Transverse colon (tissue), 4 donors: Measurements from ENCODE around the gene PSME1. TPM values are rescaled to one million over a fixed set of nuclear protein-coding genes. Genes with fewer than 3 reads are reported as not detected.

Source experiments
- DNase-seq: peaks from one replicate; pipeline ENCODE4 v3.0.0-alpha.2; 2019
- H3K27ac ChIP-seq, 4 donors: fragments of 200-600 bp; sonication (generic); 2 replicates each; pipeline ENCODE4 v1.5.1; 2016 to 2018; ENCODE audit warnings: inconsistent platforms in 4 of 4
- H3K27me3 ChIP-seq: fragments of 200-600 bp; sonication (generic); 2 replicates; pipeline ENCODE4 v1.5.1; 2017; ENCODE audit warnings: inconsistent platforms
- H3K36me3 ChIP-seq, 4 donors: fragments of 200-600 bp; sonication (generic); 2 replicates each; pipeline ENCODE4 v1.5.1; 2017 to 2019; ENCODE audit warnings: inconsistent platforms in 4 of 4
- H3K4me1 ChIP-seq, 4 donors: fragments of 200-600 bp; sonication (generic); 2 replicates each; pipeline ENCODE4 v1.5.1; 2017 to 2020; ENCODE audit warnings: inconsistent platforms in 4 of 4
- H3K4me3 ChIP-seq, 4 donors: fragments of 200-600 bp; sonication (generic); 1 replicate in 1 of 4; 2 replicates in 3 of 4; pipeline versions ENCODE4 v1.5.1 to v1.6.1; 2017 to 2019; ENCODE audit warnings: inconsistent platforms in 4 of 4
- H3K9me3 ChIP-seq, 2 donors: fragments of 200-600 bp; sonication (generic); 2 replicates each; pipeline ENCODE4 v1.5.1; 2017 to 2019; ENCODE audit warnings: inconsistent platforms in 2 of 2
- CTCF ChIP-seq, 5 experiments: fragments of 200-600 bp in 3 of 5; fragments of 450-650 bp in 2 of 5; sonication (generic) in 3 of 5; IDR thresholded peaks; 1 replicate in 2 of 5; 2 replicates in 3 of 5; pipeline ENCODE4 v1.5.1; 2016 to 2017; ENCODE audit warnings: antibody characterized with exemption in 5 of 5, inconsistent platforms in 3 of 5, mild to moderate bottlenecking in 2 of 5, moderate library complexity in 1 of 5
- EP300 ChIP-seq: sonication (generic); formaldehyde crosslinking; IDR thresholded peaks from one replicate; pipeline ENCODE4 v1.6.1; 2017; ENCODE audit warnings: antibody characterized with exemption, low read depth
- POLR2A ChIP-seq: fragments of 450-650 bp; IDR thresholded peaks from one replicate; pipeline ENCODE4 v1.6.1; 2016; ENCODE audit warnings: antibody characterized with exemption, mild to moderate bottlenecking, moderate library complexity
- POLR2AphosphoS5 ChIP-seq, 3 donors: sonication (generic); formaldehyde crosslinking; IDR thresholded peaks; one replicate each; pipeline ENCODE4 v1.6.1; 2016; ENCODE audit warnings: antibody characterized with exemption in 3 of 3
- WGBS, 2 donors: methylation state at CpG; one replicate each; pipeline ENCODE4 v1.1.5; 2018; ENCODE audit warnings: low coverage in 1 of 2; 5-methylcytosine and 5-hydroxymethylcytosine counted together
- in situ Hi-C, 4 donors: fragments of 200-750 bp; cut with MboI; loops; one replicate each; pipeline versions ENCODE4 v1.15.0 to v1.15.1; 2017; ENCODE audit warnings: low sequenced_read_pairs in 3 of 4, low pct_ligation_motif_present in 1 of 4, low pct_unique_long_range_greater_than_20kb in 1 of 4
- intact Hi-C: fragments of 100-400 bp; cut with DNase I; formaldehyde crosslinking; loops from one replicate; pipeline ENCODE4 v1.15.1; 2023; ENCODE audit warnings: low total_unique reads
- total RNA-seq, 4 donors: library from RNA; depleted of rRNA; stranded (reverse); fragments of >200 nt; gene quantifications; one replicate each; pipeline ENCODE4 v1.1.0, GENCODE V29; 2016

PSME1 gene
- total RNA-seq, 4 donors from 2014 or later: 38.8 to 198 (median 132) TPM

GRCh38 chr14:24181371-24182077 is 45.5 kb downstream of the PSME1 start:
- Histone ChIP-seq H3K4me1 (peaks cover 5 to 11% (median 6%) of the 10 kb centered on the region in 4 donors), H3K36me3 (peaks cover 0 to 33% (median 3%) of the 10 kb centered on the region in 4 donors), H3K27me3 (no peaks in the 10 kb centered on the region), H3K27ac (peak overlapping the region in 1 of 4 donors; percentile 68), H3K9me3 (no peaks in the 10 kb centered on the region), H3K4me3 (no peak overlapping the region)
- TF ChIP-seq EP300: no peak
- no peak for TF ChIP-seq CTCF (IDR thresholded peaks at IDR 0.05)
- TF ChIP-seq POLR2AphosphoS5 (IDR thresholded peaks at IDR 0.05): peak in 1 of 3 donors; percentile 6
- in situ Hi-C loops (no loop called here), intact Hi-C loops (no loop called here)
- DNase-seq: no peak
- WGBS, 2 donors: 93% methylated on average over 19 of the region's 19 CpGs; no CpG with 5 or more reads in 1 of the 2 donors

- in situ Hi-C loops (no loop called here), intact Hi-C loops (no loop called here)
- TF ChIP-seq POLR2AphosphoS5 (IDR thresholded peaks at IDR 0.05) (no peak), POLR2A (no peak), EP300 (no peak), CTCF (IDR thresholded peaks at IDR 0.05) (no peak)
- no peak for DNase-seq
- 60 to 90% methylated on average over 2 to 11 of the region's 14 CpGs for WGBS, 2 donors
- Histone ChIP-seq H3K27ac (no peak overlapping the region), H3K4me3 (no peak overlapping the region), H3K27me3 (no peaks in the 10 kb centered on the region), H3K4me1 (peaks cover 5 to 12% (median 7%) of the 10 kb centered on the region in 4 donors), H3K9me3 (no peaks in the 10 kb centered on the region), H3K36me3 (peaks cover 0 to 28% (median 0%) of the 10 kb centered on the region in 4 donors)
These were observed 46.3 kb downstream of the PSME1 start for GRCh38 chr14:24182110-24182882.

GRCh38 chr14:24183014-24183481 is 47.1 kb downstream of the PSME1 start:
- H3K36me3 ChIP-seq: peaks cover 0 to 27% (median 0%) of the 10 kb centered on the region in 4 donors
- H3K4me1 ChIP-seq: peaks cover 12 to 19% (median 14%) of the 10 kb centered on the region in 4 donors
- 97% methylated on average over 14 of the region's 15 CpGs; no CpG with 5 or more reads in 1 of the 2 donors for WGBS, 2 donors
- no peaks in the 10 kb centered on the region for H3K27me3 ChIP-seq
- in situ Hi-C loops: no loop called here
- H3K27ac ChIP-seq: no peak overlapping the region
- DNase-seq: no peak
- H3K9me3 ChIP-seq: no peaks in the 10 kb centered on the region
- H3K4me3 ChIP-seq: no peak overlapping the region
- TF ChIP-seq CTCF (IDR thresholded peaks at IDR 0.05): no peak
- TF ChIP-seq POLR2AphosphoS5 (IDR thresholded peaks at IDR 0.05): no peak
- no peak for TF ChIP-seq POLR2A
- no peak for TF ChIP-seq EP300
- intact Hi-C loops: no loop called here
